Neutrophil (primary cell): Measurements from ENCODE around the gene ABLIM3.

Experiments
- H3K27ac ChIP-seq: fragments of 200-600 bp; sonication (generic); 2 replicates; pipeline ENCODE4 v1.5.1; 2016; ENCODE audit warnings: mild to moderate bottlenecking, moderate library complexity
- H3K27me3 ChIP-seq: fragments of 200-600 bp; sonication (generic); 2 replicates; pipeline ENCODE4 v1.6.0; 2016; ENCODE audit warnings: mild to moderate bottlenecking
- H3K36me3 ChIP-seq: fragments of 200-600 bp; sonication (generic); 2 replicates; pipeline ENCODE4 v1.5.1; 2017
- H3K4me1 ChIP-seq, 2 experiments: fragments of 200-600 bp in 1 of 2; sonication (generic) in 1 of 2; 1 replicate in 1 of 2; 2 replicates in 1 of 2; pipeline versions ENCODE4 v1.5.1 to v1.6.1; 2013 to 2016; ENCODE audit warnings: low read depth in 1 of 2, low read length in 1 of 2, mild to moderate bottlenecking in 1 of 2, moderate library complexity in 1 of 2; ENCODE audit not compliant: control insufficient read depth in 1 of 2, insufficient read depth in 1 of 2
- H3K4me3 ChIP-seq, 2 experiments: fragments of 200-600 bp in 1 of 2; sonication (generic) in 1 of 2; 1 replicate in 1 of 2; 2 replicates in 1 of 2; pipeline ENCODE4 v1.5.1; 2013 to 2016; ENCODE audit warnings: low read depth in 1 of 2, low read length in 1 of 2, mild to moderate bottlenecking in 1 of 2, moderate library complexity in 1 of 2
- H3K9me3 ChIP-seq: fragments of 200-600 bp; sonication (generic); 2 replicates; pipeline ENCODE4 v1.5.1; 2016
- CTCF ChIP-seq: fragments of 200-600 bp; sonication (generic); IDR thresholded peaks from 2 replicates; pipeline ENCODE4 v1.5.1; 2016; ENCODE audit warnings: antibody characterized with exemption

ABLIM3 gene

GRCh38 chr5:149227168-149227826, 86.0 kb downstream of the ABLIM3 start:
- no peak for TF ChIP-seq CTCF
- Histone ChIP-seq H3K27me3 (no peaks in the 10 kb centered on the region), H3K9me3 (no peaks in the 10 kb centered on the region), H3K4me1 (peaks cover 0 to 4% of the 10 kb centered on the region in 2 experiments), H3K36me3 (no peaks in the 10 kb centered on the region), H3K4me3 (no peak overlapping the region), H3K27ac (no peak overlapping the region)

- Histone ChIP-seq H3K4me1 (no peaks in the 10 kb centered on the region), H3K9me3 (no peaks in the 10 kb centered on the region), H3K4me3 (no peak overlapping the region), H3K27ac (no peak overlapping the region), H3K27me3 (no peaks in the 10 kb centered on the region), H3K36me3 (no peaks in the 10 kb centered on the region)
- no peak for TF ChIP-seq CTCF
Measured at GRCh38 chr5:149228618-149229297, 87.5 kb downstream of the ABLIM3 start.

- Histone ChIP-seq H3K36me3 (no peaks in the 10 kb centered on the region), H3K4me1 (no peaks in the 10 kb centered on the region), H3K4me3 (no peak overlapping the region), H3K27me3 (no peaks in the 10 kb centered on the region), H3K27ac (no peak overlapping the region), H3K9me3 (no peaks in the 10 kb centered on the region)
- no peak for TF ChIP-seq CTCF
Measured at GRCh38 chr5:149229298-149229937, 88.1 kb downstream of the ABLIM3 start.

- TF ChIP-seq CTCF, result no peak
- H3K36me3 ChIP-seq, result no peaks in the 10 kb centered on the region
- peaks cover 10 to 14% of the 10 kb centered on the region in 2 experiments for H3K4me1 ChIP-seq
- H3K9me3 ChIP-seq, result no peaks in the 10 kb centered on the region
- H3K4me3 ChIP-seq, result no peak overlapping the region
- no peaks in the 10 kb centered on the region for H3K27me3 ChIP-seq
- H3K27ac ChIP-seq, result no peak overlapping the region
Measured at GRCh38 chr5:149235841-149236240, 94.5 kb downstream of the ABLIM3 start.

- Histone ChIP-seq H3K27me3 (no peaks in the 10 kb centered on the region), H3K4me1 (peaks cover 12 to 17% of the 10 kb centered on the region in 2 experiments), H3K4me3 (no peak overlapping the region), H3K9me3 (no peaks in the 10 kb centered on the region), H3K36me3 (no peaks in the 10 kb centered on the region), H3K27ac (no peak overlapping the region)
- no peak for TF ChIP-seq CTCF
Measured at GRCh38 chr5:149237662-149238061, 96.4 kb downstream of the ABLIM3 start.
